ENCODE data around the gene ARID1B. TPM values are rescaled to one million over a fixed set of nuclear protein-coding genes. Genes with fewer than 3 reads are reported as not detected.
A peak's percentile ranks its signal among the peaks of the same experiment; 100 is the strongest.

The ARID1B gene
- polyA plus RNA-seq (2013), result 81.8 TPM

- POLR2A ChIA-PET, result interaction anchor here (0.8 to 1.2 kb wide), 3 partner anchors 11 to 220 kb away, joined by 3 to 5 read pairs (median 3); no protein-coding TSS in a partner anchor
- H3K27ac ChIP-seq (ENCODE audit: insufficient read depth in 1 of 2, low read depth in 1 of 2, low read length in 2 of 2, poor library complexity in 1 of 2, severe bottlenecking in 2 of 2), result peak within 1 kb of the TSS; percentile 85 to 96
- peak within 1 kb of the TSS; percentile 86 to 98 (median 93) for H3K4me3 ChIP-seq (ENCODE audit: control insufficient read depth in 1 of 7, extremely low read depth in 1 of 7, insufficient read depth in 4 of 7, low read depth in 2 of 7, low read length in 6 of 7)
- WGBS (ENCODE audit: insufficient coverage), result under 1% methylated on average over 55 of the region's 65 CpGs
- peaks cover 12 to 42% (median 30%) of the 10 kb centered on the region in 4 experiments for H3K4me1 ChIP-seq (ENCODE audit: control extremely low read depth in 1 of 4, control insufficient read depth in 4 of 4, insufficient read depth in 4 of 4, low read length in 3 of 4)
- CTCF ChIA-PET, result interaction anchor here (0.6 to 1.5 kb wide), 6 partner anchors 8 to 112 kb away, joined by 3 to 5 read pairs (median 4); no protein-coding TSS in a partner anchor
- H3K9me3 ChIP-seq (ENCODE audit: control extremely low read depth in 1 of 5, control insufficient read depth in 4 of 5, insufficient read depth in 2 of 5, low read depth in 1 of 5, low read length in 4 of 5), result no peaks in the 10 kb centered on the region
- peaks cover 0 to 3% (median 0%) of the 10 kb centered on the region in 5 experiments for H3K27me3 ChIP-seq (replicated peaks in 2 of 5; ENCODE audit: control insufficient read depth in 4 of 5, insufficient read depth in 5 of 5, low read length in 4 of 5)
- no peaks in the 10 kb centered on the region for H3K36me3 ChIP-seq (ENCODE audit: control insufficient read depth in 4 of 4, insufficient read depth in 4 of 4, low read length in 3 of 4)
- DNase-seq, result peak; percentile 84 to 92 (median 90)
These were observed at the start of gene ARID1B for GRCh38 chr6:156776840-156777576. Gene ARID1B (plus strand): TSS chr6:156777378. CDS start chr6:156777681, 303 bp downstream.

GRCh38 chr6:156727715-156728385, 49.3 kb upstream of the ARID1B start:
- H3K4me3 ChIP-seq (ENCODE audit: control insufficient read depth in 1 of 7, extremely low read depth in 1 of 7, insufficient read depth in 4 of 7, low read depth in 2 of 7, low read length in 6 of 7), result no peak overlapping the region
- no peaks in the 10 kb centered on the region for H3K4me1 ChIP-seq (ENCODE audit: control extremely low read depth in 1 of 4, control insufficient read depth in 4 of 4, insufficient read depth in 4 of 4, low read length in 3 of 4)
- CTCF ChIA-PET, result interaction anchor here (1.8 kb wide), 1 partner anchor 15 kb away, joined by 4 read pairs; no protein-coding TSS in a partner anchor
- H3K27me3 ChIP-seq (replicated peaks in 2 of 5; ENCODE audit: control insufficient read depth in 4 of 5, insufficient read depth in 5 of 5, low read length in 4 of 5), result no peaks in the 10 kb centered on the region
- POLR2A ChIA-PET, result no interaction called here
- H3K27ac ChIP-seq (ENCODE audit: insufficient read depth in 1 of 2, low read depth in 1 of 2, low read length in 2 of 2, poor library complexity in 1 of 2, severe bottlenecking in 2 of 2), result no peak overlapping the region
- no CpG with 5 or more reads among the region's 5 CpGs for WGBS (ENCODE audit: insufficient coverage)
- H3K36me3 ChIP-seq (ENCODE audit: control insufficient read depth in 4 of 4, insufficient read depth in 4 of 4, low read length in 3 of 4), result no peaks in the 10 kb centered on the region
- peak in 2 of 3 donors; percentile 25 to 27 for DNase-seq
- H3K9me3 ChIP-seq (ENCODE audit: control extremely low read depth in 1 of 5, control insufficient read depth in 4 of 5, insufficient read depth in 2 of 5, low read depth in 1 of 5, low read length in 4 of 5), result no peaks in the 10 kb centered on the region

GRCh38 chr6:156729248-156729647, 47.9 kb upstream of the ARID1B start:
- DNase-seq, result peak in 1 of 3 donors; percentile 20
- H3K27me3 ChIP-seq (replicated peaks in 2 of 5; ENCODE audit: control insufficient read depth in 4 of 5, insufficient read depth in 5 of 5, low read length in 4 of 5), result no peaks in the 10 kb centered on the region
- no peak overlapping the region for H3K4me3 ChIP-seq (ENCODE audit: control insufficient read depth in 1 of 7, extremely low read depth in 1 of 7, insufficient read depth in 4 of 7, low read depth in 2 of 7, low read length in 6 of 7)
- no peaks in the 10 kb centered on the region for H3K36me3 ChIP-seq (ENCODE audit: control insufficient read depth in 4 of 4, insufficient read depth in 4 of 4, low read length in 3 of 4)
- ChIA-PET CTCF (interaction anchor here (2.1 kb wide), 1 partner anchor 8 kb away, joined by 6 read pairs; no protein-coding TSS in a partner anchor), POLR2A (no interaction called here)
- H3K27ac ChIP-seq (ENCODE audit: insufficient read depth in 1 of 2, low read depth in 1 of 2, low read length in 2 of 2, poor library complexity in 1 of 2, severe bottlenecking in 2 of 2), result no peak overlapping the region
- 93% methylated on average over 2 of the region's 2 CpGs for WGBS (ENCODE audit: insufficient coverage)
- H3K9me3 ChIP-seq (ENCODE audit: control extremely low read depth in 1 of 5, control insufficient read depth in 4 of 5, insufficient read depth in 2 of 5, low read depth in 1 of 5, low read length in 4 of 5), result no peaks in the 10 kb centered on the region
- no peaks in the 10 kb centered on the region for H3K4me1 ChIP-seq (ENCODE audit: control extremely low read depth in 1 of 4, control insufficient read depth in 4 of 4, insufficient read depth in 4 of 4, low read length in 3 of 4)

GRCh38 chr6:156731396-156731795, 45.8 kb upstream of the ARID1B start:
- Histone ChIP-seq H3K27ac (ENCODE audit: insufficient read depth in 1 of 2, low read depth in 1 of 2, low read length in 2 of 2, poor library complexity in 1 of 2, severe bottlenecking in 2 of 2) (no peak overlapping the region), H3K4me1 (ENCODE audit: control extremely low read depth in 1 of 4, control insufficient read depth in 4 of 4, insufficient read depth in 4 of 4, low read length in 3 of 4) (no peaks in the 10 kb centered on the region), H3K36me3 (ENCODE audit: control insufficient read depth in 4 of 4, insufficient read depth in 4 of 4, low read length in 3 of 4) (no peaks in the 10 kb centered on the region), H3K27me3 (replicated peaks in 2 of 5; ENCODE audit: control insufficient read depth in 4 of 5, insufficient read depth in 5 of 5, low read length in 4 of 5) (no peaks in the 10 kb centered on the region), H3K4me3 (ENCODE audit: control insufficient read depth in 1 of 7, extremely low read depth in 1 of 7, insufficient read depth in 4 of 7, low read depth in 2 of 7, low read length in 6 of 7) (no peak overlapping the region), H3K9me3 (ENCODE audit: control extremely low read depth in 1 of 5, control insufficient read depth in 4 of 5, insufficient read depth in 2 of 5, low read depth in 1 of 5, low read length in 4 of 5) (no peaks in the 10 kb centered on the region)
- WGBS (ENCODE audit: insufficient coverage), result 96% methylated on average over 4 of the region's 4 CpGs
- DNase-seq, result no peak
- CTCF ChIA-PET, result interaction anchor here (1.1 to 1.5 kb wide), 3 partner anchors 11 to 45 kb away, joined by 3 to 5 read pairs (median 4); partner anchors contain the start of gene ARID1B
- POLR2A ChIA-PET, result no interaction called here

- no peaks in the 10 kb centered on the region for H3K36me3 ChIP-seq (ENCODE audit: control insufficient read depth in 4 of 4, insufficient read depth in 4 of 4, low read length in 3 of 4)
- 97% methylated on average over 5 of the region's 7 CpGs for WGBS (ENCODE audit: insufficient coverage)
- no peak overlapping the region for H3K4me3 ChIP-seq (ENCODE audit: control insufficient read depth in 1 of 7, extremely low read depth in 1 of 7, insufficient read depth in 4 of 7, low read depth in 2 of 7, low read length in 6 of 7)
- no peak overlapping the region for H3K27ac ChIP-seq (ENCODE audit: insufficient read depth in 1 of 2, low read depth in 1 of 2, low read length in 2 of 2, poor library complexity in 1 of 2, severe bottlenecking in 2 of 2)
- H3K4me1 ChIP-seq (ENCODE audit: control extremely low read depth in 1 of 4, control insufficient read depth in 4 of 4, insufficient read depth in 4 of 4, low read length in 3 of 4), result no peaks in the 10 kb centered on the region
- peaks cover 0 to 9% (median 5%) of the 10 kb centered on the region in 5 experiments for H3K9me3 ChIP-seq (ENCODE audit: control extremely low read depth in 1 of 5, control insufficient read depth in 4 of 5, insufficient read depth in 2 of 5, low read depth in 1 of 5, low read length in 4 of 5)
- ChIA-PET POLR2A (no interaction called here), CTCF (interaction anchor here (1.2 kb wide), 1 partner anchor 33 kb away, joined by 3 read pairs; no protein-coding TSS in a partner anchor)
- DNase-seq, result no peak
- no peaks in the 10 kb centered on the region for H3K27me3 ChIP-seq (replicated peaks in 2 of 5; ENCODE audit: control insufficient read depth in 4 of 5, insufficient read depth in 5 of 5, low read length in 4 of 5)
These were observed 41.4 kb upstream of the ARID1B start for GRCh38 chr6:156735751-156736150.

- DNase-seq, result peak in 1 of 3 donors; percentile 25
- POLR2A ChIA-PET, result no interaction called here
- Histone ChIP-seq H3K36me3 (ENCODE audit: control insufficient read depth in 4 of 4, insufficient read depth in 4 of 4, low read length in 3 of 4) (no peaks in the 10 kb centered on the region), H3K4me1 (ENCODE audit: control extremely low read depth in 1 of 4, control insufficient read depth in 4 of 4, insufficient read depth in 4 of 4, low read length in 3 of 4) (no peaks in the 10 kb centered on the region), H3K4me3 (ENCODE audit: control insufficient read depth in 1 of 7, extremely low read depth in 1 of 7, insufficient read depth in 4 of 7, low read depth in 2 of 7, low read length in 6 of 7) (no peak overlapping the region), H3K9me3 (ENCODE audit: control extremely low read depth in 1 of 5, control insufficient read depth in 4 of 5, insufficient read depth in 2 of 5, low read depth in 1 of 5, low read length in 4 of 5) (peaks cover 0 to 15% (median 5%) of the 10 kb centered on the region in 5 experiments), H3K27me3 (replicated peaks in 2 of 5; ENCODE audit: control insufficient read depth in 4 of 5, insufficient read depth in 5 of 5, low read length in 4 of 5) (no peaks in the 10 kb centered on the region), H3K27ac (ENCODE audit: insufficient read depth in 1 of 2, low read depth in 1 of 2, low read length in 2 of 2, poor library complexity in 1 of 2, severe bottlenecking in 2 of 2) (no peak overlapping the region)
- no CpG with 5 or more reads among the region's 1 CpG for WGBS (ENCODE audit: insufficient coverage)
- CTCF ChIA-PET, result no interaction called here
These were observed 36.6 kb upstream of the ARID1B start for GRCh38 chr6:156740604-156741003.
